K562 (cell line): ENCODE results near the gene NUP205. TPM values are rescaled to one million over a fixed set of nuclear protein-coding genes. Genes with fewer than 3 reads are reported as not detected.
"Not testable (repeated sequence)": the region's sequence is repeated elsewhere in the genome, so short reads cannot be mapped to it uniquely, and the experiment has no call there.

Source experiments
- ATAC-seq: fragments of 200-7000 bp; cut with Tn5 transposase; 3 replicates; pipeline ENCODE4 v1.9.1; 2020; ENCODE audit warnings: moderate library complexity
- BruUV-seq: library from RNA; stranded (reverse); fragments of 400-500 nt; replicated peaks from 2 replicates; lab custom pipeline; 2021; lab: Mats Ljungman, UMichigan
- CTCF ChIA-PET: fragments of 300-600 bp; formaldehyde crosslinking; extraction: SDS; loops from one replicate; lab custom pipeline; 2021; ENCODE audit warnings: low intra/inter-chr PET ratio; lab: Yijun Ruan, JAX
- POLR2A ChIA-PET: fragments of 300-600, 350-650 bp; sonication (Branson Sonifier 250); formaldehyde crosslinking; extraction: SDS; loops from one replicate; lab custom pipeline; 2021; ENCODE audit warnings: antibody characterized with exemption, inconsistent platforms; lab: Yijun Ruan, JAX
- DNase-seq, 4 experiments: peaks; one replicate each; pipeline versions ENCODE4 v3.0.0 to v3.0.0-alpha.2; 2011 to 2018; ENCODE audit warnings: low spot score in 3 of 4, mixed read lengths in 3 of 4; ENCODE audit errors: extremely low read depth in 1 of 4
- FAIRE-seq: peaks from 2 replicates; lab custom pipeline; 2011; peaks lifted over from hg19 to GRCh38; lab: Jason Lieb, UNC
- H2AFZ ChIP-seq: 2 replicates; pipeline ENCODE4 v1.6.0; 2011; ENCODE audit warnings: low read depth, low read length, control low read depth, inconsistent platforms
- H3K27ac ChIP-seq: fragments of 200-600 bp; 3 replicates; pipeline ENCODE4 v1.8.0; 2011; ENCODE audit warnings: low read depth, mild to moderate bottlenecking, control low read depth, inconsistent platforms, low read length, moderate library complexity, mixed read lengths; ENCODE audit errors: extremely low read depth
- H3K27me3 ChIP-seq, 2 experiments: fragments of 300-600 bp in 1 of 2; 2 replicates in 1 of 2; 3 replicates in 1 of 2; pipeline versions ENCODE4 v1.6.0 to v1.8.0; 2011; ENCODE audit warnings: inconsistent platforms in 2 of 2, low read length in 2 of 2, mild to moderate bottlenecking in 1 of 2, mixed read lengths in 1 of 2, moderate library complexity in 1 of 2; ENCODE audit not compliant: control insufficient read depth in 2 of 2, insufficient read depth in 2 of 2
- H3K36me3 ChIP-seq: fragments of 300-600 bp; 3 replicates; pipeline ENCODE4 v1.8.0; 2011; ENCODE audit warnings: mild to moderate bottlenecking, low read length, inconsistent platforms; ENCODE audit not compliant: control insufficient read depth, insufficient read depth
- H3K4me1 ChIP-seq, 2 experiments: fragments of 200-600 bp in 1 of 2; replicated peaks in 1 of 2; 2 replicates in 1 of 2; 3 replicates in 1 of 2; pipeline versions ENCODE4 v1.5.1 to v1.8.0; 2011; ENCODE audit warnings: inconsistent platforms in 2 of 2, low read length in 2 of 2, mild to moderate bottlenecking in 1 of 2, mixed read lengths in 1 of 2, moderate library complexity in 1 of 2; ENCODE audit not compliant: control insufficient read depth in 2 of 2, insufficient read depth in 2 of 2
- H3K4me2 ChIP-seq: 2 replicates; pipeline ENCODE4 v1.6.1; 2011; ENCODE audit warnings: low read length, control low read depth, inconsistent platforms, mixed read lengths; ENCODE audit not compliant: insufficient read depth
- H3K4me3 ChIP-seq: fragments of 200-600 bp; sonication (generic), shearing (Covaris generic); 2 replicates; pipeline ENCODE4 v1.5.1; 2016; ENCODE audit warnings: control low read depth, inconsistent platforms
- H3K79me2 ChIP-seq: fragments of 200-600 bp; 3 replicates; pipeline ENCODE4 v1.8.0; 2011; ENCODE audit warnings: low read length, inconsistent platforms; ENCODE audit not compliant: control insufficient read depth, insufficient read depth
- H3K9ac ChIP-seq, 2 experiments: 2 replicates each; pipeline versions ENCODE4 v1.6.0 to v1.6.1; 2011; ENCODE audit warnings: low read depth in 2 of 2, low read length in 2 of 2, control low read depth in 1 of 2, inconsistent platforms in 1 of 2, mild to moderate bottlenecking in 1 of 2, mixed read lengths in 1 of 2; ENCODE audit not compliant: insufficient read depth in 1 of 2
- H3K9me1 ChIP-seq: one replicate; pipeline ENCODE4 v1.6.0; 2011; ENCODE audit warnings: inconsistent platforms, mild to moderate bottlenecking, low read length, moderate library complexity; ENCODE audit not compliant: control insufficient read depth, insufficient read depth
- H3K9me3 ChIP-seq: replicated peaks from 2 replicates; pipeline ENCODE4 v1.5.1; 2011; ENCODE audit warnings: low read depth, low read length, inconsistent platforms; ENCODE audit not compliant: control insufficient read depth, insufficient read depth
- H4K20me1 ChIP-seq: replicated peaks from 2 replicates; pipeline ENCODE4 v1.6.1; 2011; ENCODE audit warnings: low read length, inconsistent platforms, mixed read lengths; ENCODE audit not compliant: control insufficient read depth, insufficient read depth
- CBFA2T2 ChIP-seq: fragments of 450-650 bp; conservative IDR thresholded peaks from 2 replicates; pipeline ENCODE4 v1.6.1; 2017; ENCODE audit warnings: mild to moderate bottlenecking
- MTA1 ChIP-seq: fragments of 450-650 bp; IDR thresholded peaks from 2 replicates; pipeline ENCODE4 v1.6.1; 2017; ENCODE audit warnings: borderline replicate concordance
- NFRKB ChIP-seq: fragments of 450-650 bp; IDR thresholded peaks from 2 replicates; pipeline ENCODE4 v1.6.1; 2016; ENCODE audit warnings: low read depth
- NFYB ChIP-seq: IDR thresholded peaks from 2 replicates; pipeline ENCODE4 v1.6.1; 2011; ENCODE audit warnings: mild to moderate bottlenecking, moderate library complexity; ENCODE audit not compliant: insufficient read length; ENCODE audit errors: extremely low read depth
- WGBS: fragments of 100-300 bp; shearing (Covaris generic); methylation state at CpG from one replicate; pipeline ENCODE4 v1.1.6; 2016; ENCODE audit warnings: low coverage, mixed read lengths; ENCODE audit not compliant: insufficient coverage; ENCODE audit errors: missing lambda C conversion rate; 5-methylcytosine and 5-hydroxymethylcytosine counted together
- in situ Hi-C: fragments of 300-500 bp; cut with MboI; formaldehyde crosslinking; loops from 4 replicates; pipeline ENCODE4 v1.15.0; 2018; ENCODE audit warnings: inconsistent platforms, mixed read lengths
- intact Hi-C: fragments of 100-400 bp; cut with micrococcal nuclease; formaldehyde crosslinking; loops from 2 replicates; pipeline ENCODE4 v1.14.2; 2022
- polyA plus RNA-seq, 8 experiments: library from polyadenylated mRNA; depleted of rRNA in 4 of 8; stranded (reverse) in 5 of 8; unstranded in 3 of 8; fragments of >200 nt; fragmentation: Nextera tagmentation in 2 of 8; fragmentation: Illumina TruSeq in 1 of 8; extraction: Ambion mirVana in 2 of 8; extraction: Trizol in 1 of 8; gene quantifications; 2 replicates each; pipeline versions ENCODE4 v1.2.1 to v1.2.3, GENCODE V29; 2011 to 2014; ENCODE audit warnings: inconsistent platforms in 1 of 8, missing spikeins in 1 of 8
- total RNA-seq, 7 experiments: library from RNA; depleted of rRNA in 6 of 7; stranded (reverse); fragments of >200 nt in 6 of 7; fragmentation: Illumina TruSeq in 2 of 7; extraction: Trizol in 2 of 7; gene quantifications; 2 replicates each; pipeline versions ENCODE4 v1.2.1 to v1.2.3, GENCODE V29; 2011 to 2021; ENCODE audit warnings: low replicate concordance in 1 of 7
- TF ChIP-seq, protein P1 (sequence below): fragments of 250-450 bp; sonication (Bioruptor Pico); IDR thresholded peaks from 2 replicates; pipeline ENCODE4 v1.4.0; 2020
- TF ChIP-seq, protein P2 (sequence below): sonication (generic); formaldehyde crosslinking; IDR thresholded peaks from 2 replicates; pipeline ENCODE4 v1.4.0; 2020; ENCODE audit warnings: mild to moderate bottlenecking, missing genetic modification reagents

The NUP205 gene
- total and polyA plus RNA-seq, 9 of the 15 experiments (the other 6 are each of a cell fraction or from before 2014, with no cell fraction given) = 101 to 282 (median 193) TPM

DNA sequence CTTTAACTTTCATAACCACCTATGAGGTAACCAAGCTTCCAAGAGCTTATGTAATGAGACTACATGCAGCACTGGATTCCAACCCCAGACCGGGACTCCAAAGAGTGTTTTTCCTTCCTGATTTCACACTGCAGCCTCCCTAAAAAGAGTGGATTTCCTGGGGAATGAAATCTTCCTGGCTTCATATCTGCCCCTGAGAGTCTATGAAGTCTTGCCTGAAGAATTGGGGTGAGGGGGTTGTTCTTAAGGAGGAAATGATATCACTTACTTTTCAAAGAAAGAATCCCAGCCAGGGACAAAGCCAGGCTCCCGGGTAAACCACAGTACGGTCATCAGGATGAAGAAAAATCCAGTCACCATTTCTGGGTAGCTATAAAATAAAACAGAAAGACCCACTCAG lies 134.3 kb downstream of the NUP205 start (continued):
- TF ChIP-seq, protein P1, sequence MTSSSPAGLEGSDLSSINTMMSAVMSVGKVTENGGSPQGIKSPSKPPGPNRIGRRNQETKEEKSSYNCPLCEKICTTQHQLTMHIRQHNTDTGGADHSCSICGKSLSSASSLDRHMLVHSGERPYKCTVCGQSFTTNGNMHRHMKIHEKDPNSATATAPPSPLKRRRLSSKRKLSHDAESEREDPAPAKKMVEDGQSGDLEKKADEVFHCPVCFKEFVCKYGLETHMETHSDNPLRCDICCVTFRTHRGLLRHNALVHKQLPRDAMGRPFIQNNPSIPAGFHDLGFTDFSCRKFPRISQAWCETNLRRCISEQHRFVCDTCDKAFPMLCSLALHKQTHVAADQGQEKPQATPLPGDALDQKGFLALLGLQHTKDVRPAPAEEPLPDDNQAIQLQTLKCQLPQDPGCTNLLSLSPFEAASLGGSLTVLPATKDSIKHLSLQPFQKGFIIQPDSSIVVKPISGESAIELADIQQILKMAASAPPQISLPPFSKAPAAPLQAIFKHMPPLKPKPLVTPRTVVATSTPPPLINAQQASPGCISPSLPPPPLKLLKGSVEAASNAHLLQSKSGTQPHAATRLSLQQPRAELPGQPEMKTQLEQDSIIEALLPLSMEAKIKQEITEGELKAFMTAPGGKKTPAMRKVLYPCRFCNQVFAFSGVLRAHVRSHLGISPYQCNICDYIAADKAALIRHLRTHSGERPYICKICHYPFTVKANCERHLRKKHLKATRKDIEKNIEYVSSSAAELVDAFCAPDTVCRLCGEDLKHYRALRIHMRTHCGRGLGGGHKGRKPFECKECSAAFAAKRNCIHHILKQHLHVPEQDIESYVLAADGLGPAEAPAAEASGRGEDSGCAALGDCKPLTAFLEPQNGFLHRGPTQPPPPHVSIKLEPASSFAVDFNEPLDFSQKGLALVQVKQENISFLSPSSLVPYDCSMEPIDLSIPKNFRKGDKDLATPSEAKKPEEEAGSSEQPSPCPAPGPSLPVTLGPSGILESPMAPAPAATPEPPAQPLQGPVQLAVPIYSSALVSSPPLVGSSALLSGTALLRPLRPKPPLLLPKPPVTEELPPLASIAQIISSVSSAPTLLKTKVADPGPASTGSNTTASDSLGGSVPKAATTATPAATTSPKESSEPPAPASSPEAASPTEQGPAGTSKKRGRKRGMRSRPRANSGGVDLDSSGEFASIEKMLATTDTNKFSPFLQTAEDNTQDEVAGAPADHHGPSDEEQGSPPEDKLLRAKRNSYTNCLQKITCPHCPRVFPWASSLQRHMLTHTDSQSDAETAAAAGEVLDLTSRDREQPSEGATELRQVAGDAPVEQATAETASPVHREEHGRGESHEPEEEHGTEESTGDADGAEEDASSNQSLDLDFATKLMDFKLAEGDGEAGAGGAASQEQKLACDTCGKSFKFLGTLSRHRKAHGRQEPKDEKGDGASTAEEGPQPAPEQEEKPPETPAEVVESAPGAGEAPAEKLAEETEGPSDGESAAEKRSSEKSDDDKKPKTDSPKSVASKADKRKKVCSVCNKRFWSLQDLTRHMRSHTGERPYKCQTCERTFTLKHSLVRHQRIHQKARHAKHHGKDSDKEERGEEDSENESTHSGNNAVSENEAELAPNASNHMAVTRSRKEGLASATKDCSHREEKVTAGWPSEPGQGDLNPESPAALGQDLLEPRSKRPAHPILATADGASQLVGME (CRISPR knock-in tag) = no peak
- no peak for TF ChIP-seq NFRKB
- TF ChIP-seq MTA1 = no peak
- TF ChIP-seq CBFA2T2 = no peak
- TF ChIP-seq NFYB = no peak
- TF ChIP-seq, protein P2, sequence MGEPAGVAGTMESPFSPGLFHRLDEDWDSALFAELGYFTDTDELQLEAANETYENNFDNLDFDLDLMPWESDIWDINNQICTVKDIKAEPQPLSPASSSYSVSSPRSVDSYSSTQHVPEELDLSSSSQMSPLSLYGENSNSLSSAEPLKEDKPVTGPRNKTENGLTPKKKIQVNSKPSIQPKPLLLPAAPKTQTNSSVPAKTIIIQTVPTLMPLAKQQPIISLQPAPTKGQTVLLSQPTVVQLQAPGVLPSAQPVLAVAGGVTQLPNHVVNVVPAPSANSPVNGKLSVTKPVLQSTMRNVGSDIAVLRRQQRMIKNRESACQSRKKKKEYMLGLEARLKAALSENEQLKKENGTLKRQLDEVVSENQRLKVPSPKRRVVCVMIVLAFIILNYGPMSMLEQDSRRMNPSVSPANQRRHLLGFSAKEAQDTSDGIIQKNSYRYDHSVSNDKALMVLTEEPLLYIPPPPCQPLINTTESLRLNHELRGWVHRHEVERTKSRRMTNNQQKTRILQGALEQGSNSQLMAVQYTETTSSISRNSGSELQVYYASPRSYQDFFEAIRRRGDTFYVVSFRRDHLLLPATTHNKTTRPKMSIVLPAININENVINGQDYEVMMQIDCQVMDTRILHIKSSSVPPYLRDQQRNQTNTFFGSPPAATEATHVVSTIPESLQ = no peak

DNA sequence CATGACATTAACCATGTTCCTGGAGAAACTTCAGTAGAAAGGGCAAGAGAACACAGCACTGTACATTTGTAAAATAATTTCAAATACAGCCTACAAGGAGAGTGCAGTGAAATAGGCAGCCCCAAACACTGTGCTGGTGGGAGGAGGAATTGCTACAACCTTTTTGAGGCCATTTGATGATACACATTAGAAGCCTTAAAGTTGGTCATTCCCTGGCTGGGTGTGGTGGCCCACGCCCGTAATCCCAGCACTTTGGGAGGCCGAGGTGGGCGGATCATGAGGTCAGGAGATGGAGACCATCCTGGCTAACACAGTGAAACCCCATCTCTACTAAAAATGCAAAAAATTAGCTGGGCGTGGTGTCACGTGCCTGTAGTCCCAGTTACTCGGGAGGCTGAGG lies 134.9 kb downstream of the NUP205 start:
- whole genome bisulfite sequencing = 13% methylated on average over 7 of the region's 7 CpGs
- H3K27me3 ChIP-seq = peaks cover 0 to 16% of the 10 kb centered on the region in 2 experiments; a peak in 3 of 5 replicates
- FAIRE-seq, H4K20me1 ChIP-seq, H3K4me1 ChIP-seq, H3K4me3 ChIP-seq, H3K9ac ChIP-seq, DNase-seq, ATAC-seq, intact Hi-C loops, H3K27ac ChIP-seq, H3K36me3 ChIP-seq, H2AFZ ChIP-seq, BruUV-seq, H3K9me3 ChIP-seq, H3K79me2 ChIP-seq, H3K4me2 ChIP-seq, in situ Hi-C loops, H3K9me1 ChIP-seq: not testable (repeated sequence)
- POLR2A ChIA-PET = interaction anchor here (1.5 kb wide), 1 partner anchor 8 kb away, joined by 6 read pairs; no protein-coding TSS in a partner anchor
- CTCF ChIA-PET = interaction anchor here (0.5 kb wide), 1 partner anchor 18 kb away, joined by 3 read pairs; no protein-coding TSS in a partner anchor
